HEK293 (cell line): ENCODE data around the gene XPR1.
A peak's percentile ranks its signal among the peaks of the same experiment; 100 is the strongest.

Experiments
- GLIS1 ChIP-seq: fragments of 450-650 bp; formaldehyde crosslinking; IDR thresholded peaks from 2 replicates; pipeline ENCODE4 v1.5.1; 2016; ENCODE audit warnings: missing biosample characterization, missing genetic modification characterization
- KLF10 ChIP-seq: fragments of 450-650 bp; IDR thresholded peaks from 2 replicates; pipeline ENCODE4 v1.5.1; 2018; ENCODE audit warnings: missing biosample characterization, mild to moderate bottlenecking, missing genetic modification characterization
- SP2 ChIP-seq: fragments of 450-650 bp; formaldehyde crosslinking; IDR thresholded peaks from 2 replicates; pipeline ENCODE4 v1.5.1; 2016; ENCODE audit warnings: missing biosample characterization, missing genetic modification characterization
- SP3 ChIP-seq: fragments of 450-650 bp; formaldehyde crosslinking; IDR thresholded peaks from 2 replicates; pipeline ENCODE4 v1.5.1; 2016; ENCODE audit warnings: missing biosample characterization, missing genetic modification characterization
- ZBTB20 ChIP-seq: fragments of 450-650 bp; formaldehyde crosslinking; IDR thresholded peaks from 2 replicates; pipeline ENCODE4 v1.5.1; 2016; ENCODE audit warnings: missing biosample characterization, missing genetic modification characterization
- ZBTB21 ChIP-seq: fragments of 450-650 bp; formaldehyde crosslinking; IDR thresholded peaks from 2 replicates; pipeline ENCODE4 v1.5.1; 2017; ENCODE audit warnings: missing biosample characterization, missing genetic modification characterization
- ZNF114 ChIP-seq: fragments of 450-650 bp; formaldehyde crosslinking; IDR thresholded peaks from 2 replicates; pipeline ENCODE4 v1.5.0; 2017; ENCODE audit warnings: missing biosample characterization, missing genetic modification characterization
- ZNF121 ChIP-seq: fragments of 450-650 bp; formaldehyde crosslinking; IDR thresholded peaks from 2 replicates; pipeline ENCODE4 v1.5.1; 2016; ENCODE audit warnings: missing biosample characterization, missing genetic modification characterization
- ZNF132 ChIP-seq: fragments of 450-650 bp; formaldehyde crosslinking; IDR thresholded peaks from 2 replicates; pipeline ENCODE4 v1.5.1; 2017; ENCODE audit warnings: missing biosample characterization, missing genetic modification characterization, borderline replicate concordance
- ZNF155 ChIP-seq: fragments of 450-650 bp; formaldehyde crosslinking; IDR thresholded peaks from 2 replicates; pipeline ENCODE4 v1.5.1; 2016; ENCODE audit warnings: missing biosample characterization, missing genetic modification characterization
- ZNF157 ChIP-seq: fragments of 450-650 bp; formaldehyde crosslinking; IDR thresholded peaks from 2 replicates; pipeline ENCODE4 v1.5.1; 2016; ENCODE audit warnings: missing biosample characterization, missing genetic modification characterization
- ZNF184 ChIP-seq: fragments of 450-650 bp; IDR thresholded peaks from 2 replicates; pipeline ENCODE4 v1.5.1; 2018; ENCODE audit warnings: missing biosample characterization, mild to moderate bottlenecking, missing genetic modification characterization
- ZNF223 ChIP-seq: fragments of 450-650 bp; formaldehyde crosslinking; IDR thresholded peaks from 2 replicates; pipeline ENCODE4 v1.5.1; 2016; ENCODE audit warnings: missing biosample characterization, missing genetic modification characterization
- ZNF335 ChIP-seq: fragments of 450-650 bp; formaldehyde crosslinking; conservative IDR thresholded peaks from 2 replicates; pipeline ENCODE4 v1.5.1; 2016; ENCODE audit warnings: missing biosample characterization, missing genetic modification characterization
- ZNF416 ChIP-seq: fragments of 450-650 bp; formaldehyde crosslinking; IDR thresholded peaks from 2 replicates; pipeline ENCODE4 v1.5.1; 2016; ENCODE audit warnings: missing biosample characterization, missing genetic modification characterization
- ZNF473 ChIP-seq: fragments of 450-650 bp; formaldehyde crosslinking; IDR thresholded peaks from 2 replicates; pipeline ENCODE4 v1.5.1; 2017; ENCODE audit warnings: missing biosample characterization, missing genetic modification characterization
- ZNF514 ChIP-seq: fragments of 450-650 bp; formaldehyde crosslinking; IDR thresholded peaks from 2 replicates; pipeline ENCODE4 v1.5.1; 2016; ENCODE audit warnings: missing biosample characterization, missing genetic modification characterization
- ZNF544 ChIP-seq: fragments of 450-650 bp; formaldehyde crosslinking; IDR thresholded peaks from 2 replicates; pipeline ENCODE4 v1.5.0; 2017; ENCODE audit warnings: missing biosample characterization, missing genetic modification characterization
- ZNF600 ChIP-seq: fragments of 450-650 bp; formaldehyde crosslinking; IDR thresholded peaks from 2 replicates; pipeline ENCODE4 v1.5.1; 2016; ENCODE audit warnings: missing biosample characterization, missing genetic modification characterization
- ZNF707 ChIP-seq: fragments of 450-650 bp; formaldehyde crosslinking; IDR thresholded peaks from 2 replicates; pipeline ENCODE4 v1.5.1; 2016; ENCODE audit warnings: missing biosample characterization, missing genetic modification characterization
- ZNF776 ChIP-seq: fragments of 450-650 bp; formaldehyde crosslinking; IDR thresholded peaks from 2 replicates; pipeline ENCODE4 v1.5.0; 2017; ENCODE audit warnings: missing biosample characterization, missing genetic modification characterization, borderline replicate concordance
- ZNF843 ChIP-seq: fragments of 450-650 bp; formaldehyde crosslinking; IDR thresholded peaks from 2 replicates; pipeline ENCODE4 v1.5.1; 2016; ENCODE audit warnings: missing biosample characterization, missing genetic modification characterization
- TF ChIP-seq, protein P1 (sequence below): fragments of 450-650 bp; formaldehyde crosslinking; IDR thresholded peaks from 2 replicates; pipeline ENCODE4 v1.5.1; 2016; ENCODE audit warnings: missing biosample characterization, missing genetic modification characterization
- TF ChIP-seq, protein P2 (sequence below): fragments of 450-650 bp; formaldehyde crosslinking; IDR thresholded peaks from 2 replicates; pipeline ENCODE4 v1.5.1; 2016; ENCODE audit warnings: missing biosample characterization, missing genetic modification characterization, borderline replicate concordance
- TF ChIP-seq, protein P3 (sequence below): fragments of 450-650 bp; formaldehyde crosslinking; IDR thresholded peaks from 2 replicates; pipeline ENCODE4 v1.5.1; 2017; ENCODE audit warnings: missing biosample characterization, missing genetic modification characterization
- TF ChIP-seq, protein P4 (sequence below): fragments of 450-650 bp; formaldehyde crosslinking; IDR thresholded peaks from 2 replicates; pipeline ENCODE4 v1.5.1; 2016; ENCODE audit warnings: missing biosample characterization, missing genetic modification characterization, low read depth
- TF ChIP-seq, protein P5 (sequence below): fragments of 450-650 bp; formaldehyde crosslinking; optimal IDR thresholded peaks from 2 replicates; pipeline ENCODE3; 2016; ENCODE audit warnings: missing biosample characterization, mild to moderate bottlenecking, missing genetic modification characterization

Gene XPR1

DNA sequence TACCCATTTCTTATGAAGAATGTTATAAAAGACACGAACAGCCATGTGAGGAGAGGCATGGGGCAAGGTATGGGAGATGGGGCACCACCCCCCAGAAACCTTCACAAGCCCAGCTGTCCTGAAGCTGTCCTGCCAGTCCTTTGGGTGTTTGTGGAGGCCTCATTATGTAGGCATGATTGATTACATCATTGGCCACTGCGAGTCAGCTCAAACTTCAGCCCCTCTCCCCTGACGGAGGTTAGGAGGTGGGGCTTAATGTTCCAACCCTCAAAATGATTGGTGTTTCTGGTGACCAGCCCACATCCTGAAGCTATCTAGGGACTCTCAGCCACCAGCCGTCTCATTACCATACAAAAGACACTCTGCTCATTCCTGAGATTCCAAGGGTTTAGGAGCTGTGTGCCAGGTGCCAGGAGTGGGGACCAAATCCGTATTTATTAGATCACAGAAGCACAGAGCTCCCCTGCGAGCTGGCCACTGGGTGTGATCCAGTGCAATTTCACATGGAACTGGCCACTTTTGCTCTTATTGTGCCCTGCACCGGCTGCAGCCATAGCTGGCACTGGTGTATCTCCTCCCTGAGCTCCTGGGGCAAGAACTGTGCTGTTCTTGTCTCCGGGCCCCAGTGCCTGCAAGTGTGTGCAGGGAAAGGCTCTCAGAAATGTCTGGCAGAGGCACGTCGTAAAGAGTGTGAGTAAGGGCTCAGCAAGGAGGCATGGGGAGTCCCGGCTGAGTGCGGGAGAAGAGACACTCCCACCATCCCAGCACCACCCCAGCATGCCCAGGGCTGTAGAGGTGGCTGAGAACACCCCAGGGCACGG lies 291.4 kb downstream of the XPR1 start (continued):
- TF ChIP-seq, protein P1, sequence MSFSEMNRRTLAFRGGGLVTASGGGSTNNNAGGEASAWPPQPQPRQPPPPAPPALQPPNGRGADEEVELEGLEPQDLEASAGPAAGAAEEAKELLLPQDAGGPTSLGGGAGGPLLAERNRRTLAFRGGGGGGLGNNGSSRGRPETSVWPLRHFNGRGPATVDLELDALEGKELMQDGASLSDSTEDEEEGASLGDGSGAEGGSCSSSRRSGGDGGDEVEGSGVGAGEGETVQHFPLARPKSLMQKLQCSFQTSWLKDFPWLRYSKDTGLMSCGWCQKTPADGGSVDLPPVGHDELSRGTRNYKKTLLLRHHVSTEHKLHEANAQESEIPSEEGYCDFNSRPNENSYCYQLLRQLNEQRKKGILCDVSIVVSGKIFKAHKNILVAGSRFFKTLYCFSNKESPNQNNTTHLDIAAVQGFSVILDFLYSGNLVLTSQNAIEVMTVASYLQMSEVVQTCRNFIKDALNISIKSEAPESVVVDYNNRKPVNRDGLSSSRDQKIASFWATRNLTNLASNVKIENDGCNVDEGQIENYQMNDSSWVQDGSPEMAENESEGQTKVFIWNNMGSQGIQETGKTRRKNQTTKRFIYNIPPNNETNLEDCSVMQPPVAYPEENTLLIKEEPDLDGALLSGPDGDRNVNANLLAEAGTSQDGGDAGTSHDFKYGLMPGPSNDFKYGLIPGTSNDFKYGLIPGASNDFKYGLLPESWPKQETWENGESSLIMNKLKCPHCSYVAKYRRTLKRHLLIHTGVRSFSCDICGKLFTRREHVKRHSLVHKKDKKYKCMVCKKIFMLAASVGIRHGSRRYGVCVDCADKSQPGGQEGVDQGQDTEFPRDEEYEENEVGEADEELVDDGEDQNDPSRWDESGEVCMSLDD (tag by site-specific recombination): no peak
- peak; percentile 79 for TF ChIP-seq SP2
- TF ChIP-seq ZNF157 (tag by site-specific recombination): no peak
- no peak for TF ChIP-seq ZNF514 (tag by site-specific recombination)
- TF ChIP-seq, protein P2, sequence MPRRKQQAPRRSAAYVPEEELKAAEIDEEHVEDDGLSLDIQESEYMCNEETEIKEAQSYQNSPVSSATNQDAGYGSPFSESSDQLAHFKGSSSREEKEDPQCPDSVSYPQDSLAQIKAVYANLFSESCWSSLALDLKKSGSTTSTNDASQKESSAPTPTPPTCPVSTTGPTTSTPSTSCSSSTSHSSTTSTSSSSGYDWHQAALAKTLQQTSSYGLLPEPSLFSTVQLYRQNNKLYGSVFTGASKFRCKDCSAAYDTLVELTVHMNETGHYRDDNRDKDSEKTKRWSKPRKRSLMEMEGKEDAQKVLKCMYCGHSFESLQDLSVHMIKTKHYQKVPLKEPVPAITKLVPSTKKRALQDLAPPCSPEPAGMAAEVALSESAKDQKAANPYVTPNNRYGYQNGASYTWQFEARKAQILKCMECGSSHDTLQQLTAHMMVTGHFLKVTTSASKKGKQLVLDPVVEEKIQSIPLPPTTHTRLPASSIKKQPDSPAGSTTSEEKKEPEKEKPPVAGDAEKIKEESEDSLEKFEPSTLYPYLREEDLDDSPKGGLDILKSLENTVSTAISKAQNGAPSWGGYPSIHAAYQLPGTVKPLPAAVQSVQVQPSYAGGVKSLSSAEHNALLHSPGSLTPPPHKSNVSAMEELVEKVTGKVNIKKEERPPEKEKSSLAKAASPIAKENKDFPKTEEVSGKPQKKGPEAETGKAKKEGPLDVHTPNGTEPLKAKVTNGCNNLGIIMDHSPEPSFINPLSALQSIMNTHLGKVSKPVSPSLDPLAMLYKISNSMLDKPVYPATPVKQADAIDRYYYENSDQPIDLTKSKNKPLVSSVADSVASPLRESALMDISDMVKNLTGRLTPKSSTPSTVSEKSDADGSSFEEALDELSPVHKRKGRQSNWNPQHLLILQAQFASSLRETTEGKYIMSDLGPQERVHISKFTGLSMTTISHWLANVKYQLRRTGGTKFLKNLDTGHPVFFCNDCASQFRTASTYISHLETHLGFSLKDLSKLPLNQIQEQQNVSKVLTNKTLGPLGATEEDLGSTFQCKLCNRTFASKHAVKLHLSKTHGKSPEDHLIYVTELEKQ: no peak
- peak; percentile 83 for TF ChIP-seq KLF10 (tag by site-specific recombination)
- no peak for TF ChIP-seq ZBTB20 (tag by site-specific recombination)
- no peak for TF ChIP-seq ZNF155 (tag by site-specific recombination)
- TF ChIP-seq ZNF184 (tag by site-specific recombination): no peak
- no peak for TF ChIP-seq ZNF335 (tag by site-specific recombination)
- TF ChIP-seq ZNF707 (tag by site-specific recombination): peak; percentile 48; the same call in 1 of the 2 replicates
- TF ChIP-seq ZNF416 (tag by site-specific recombination): no peak
- TF ChIP-seq ZNF473 (tag by site-specific recombination): no peak
- no peak for TF ChIP-seq ZNF114 (tag by site-specific recombination)
- TF ChIP-seq ZNF132 (tag by site-specific recombination): no peak
- TF ChIP-seq ZNF843: no peak
- TF ChIP-seq ZNF121 (tag by site-specific recombination): no peak
- TF ChIP-seq ZNF223: no peak
- TF ChIP-seq, protein P3, sequence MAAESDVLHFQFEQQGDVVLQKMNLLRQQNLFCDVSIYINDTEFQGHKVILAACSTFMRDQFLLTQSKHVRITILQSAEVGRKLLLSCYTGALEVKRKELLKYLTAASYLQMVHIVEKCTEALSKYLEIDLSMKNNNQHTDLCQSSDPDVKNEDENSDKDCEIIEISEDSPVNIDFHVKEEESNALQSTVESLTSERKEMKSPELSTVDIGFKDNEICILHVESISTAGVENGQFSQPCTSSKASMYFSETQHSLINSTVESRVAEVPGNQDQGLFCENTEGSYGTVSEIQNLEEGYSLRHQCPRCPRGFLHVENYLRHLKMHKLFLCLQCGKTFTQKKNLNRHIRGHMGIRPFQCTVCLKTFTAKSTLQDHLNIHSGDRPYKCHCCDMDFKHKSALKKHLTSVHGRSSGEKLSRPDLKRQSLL: no peak
- TF ChIP-seq, protein P4, sequence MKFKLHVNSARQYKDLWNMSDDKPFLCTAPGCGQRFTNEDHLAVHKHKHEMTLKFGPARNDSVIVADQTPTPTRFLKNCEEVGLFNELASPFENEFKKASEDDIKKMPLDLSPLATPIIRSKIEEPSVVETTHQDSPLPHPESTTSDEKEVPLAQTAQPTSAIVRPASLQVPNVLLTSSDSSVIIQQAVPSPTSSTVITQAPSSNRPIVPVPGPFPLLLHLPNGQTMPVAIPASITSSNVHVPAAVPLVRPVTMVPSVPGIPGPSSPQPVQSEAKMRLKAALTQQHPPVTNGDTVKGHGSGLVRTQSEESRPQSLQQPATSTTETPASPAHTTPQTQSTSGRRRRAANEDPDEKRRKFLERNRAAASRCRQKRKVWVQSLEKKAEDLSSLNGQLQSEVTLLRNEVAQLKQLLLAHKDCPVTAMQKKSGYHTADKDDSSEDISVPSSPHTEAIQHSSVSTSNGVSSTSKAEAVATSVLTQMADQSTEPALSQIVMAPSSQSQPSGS: peak; percentile 90
- TF ChIP-seq ZNF544 (tag by site-specific recombination): no peak
- TF ChIP-seq ZBTB21 (tag by site-specific recombination): no peak
- TF ChIP-seq SP3 (tag by site-specific recombination): no peak; the same call in 1 of the 2 replicates
- TF ChIP-seq, protein P5, sequence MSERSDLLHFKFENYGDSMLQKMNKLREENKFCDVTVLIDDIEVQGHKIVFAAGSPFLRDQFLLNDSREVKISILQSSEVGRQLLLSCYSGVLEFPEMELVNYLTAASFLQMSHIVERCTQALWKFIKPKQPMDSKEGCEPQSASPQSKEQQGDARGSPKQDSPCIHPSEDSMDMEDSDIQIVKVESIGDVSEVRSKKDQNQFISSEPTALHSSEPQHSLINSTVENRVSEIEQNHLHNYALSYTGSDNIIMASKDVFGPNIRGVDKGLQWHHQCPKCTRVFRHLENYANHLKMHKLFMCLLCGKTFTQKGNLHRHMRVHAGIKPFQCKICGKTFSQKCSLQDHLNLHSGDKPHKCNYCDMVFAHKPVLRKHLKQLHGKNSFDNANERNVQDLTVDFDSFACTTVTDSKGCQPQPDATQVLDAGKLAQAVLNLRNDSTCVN (tag by site-specific recombination): no peak
- TF ChIP-seq GLIS1 (tag by site-specific recombination): no peak
- 0 out of 2 replicates have a peak, but pooled peaks have one; percentile 29 for TF ChIP-seq ZNF600
- no peak for TF ChIP-seq ZNF776 (tag by site-specific recombination)
